ENCODE results near the gene CCNL1.

GRCh38 chr3:157166561-157166960 is 6.6 kb upstream of the CCNL1 start:
- TF ChIP-seq REST (IDR thresholded peaks at IDR 0.05; ENCODE audit: insufficient read depth in 1 of 2, low read depth in 2 of 2, low read length in 2 of 2) (no peak), POLR2AphosphoS5 (IDR thresholded peaks at IDR 0.05; ENCODE audit: low read depth, low read length) (no peak), TAF1 (IDR thresholded peaks at IDR 0.05; ENCODE audit: borderline replicate concordance, insufficient read depth, low read length) (no peak), SIN3A (IDR thresholded peaks at IDR 0.05; ENCODE audit: borderline replicate concordance, insufficient read depth, low read length) (no peak)
